Adrenal gland (tissue), 5 donors: ENCODE results near the gene TOPORS.

Experiments used
- POLR2A ChIP-seq, 2 donors: fragments of 450-650 bp; IDR thresholded peaks; one replicate each; pipeline ENCODE4 v1.6.1; 2017; ENCODE audit warnings: antibody characterized with exemption in 2 of 2, mild to moderate bottlenecking in 2 of 2, moderate library complexity in 1 of 2
- TF ChIP-seq, protein P1 (sequence below), 6 experiments: fragments of 450-650 bp in 4 of 6; fragments of 200-600 bp in 2 of 6; sonication (generic) in 1 of 6; IDR thresholded peaks; 1 replicate in 5 of 6; 2 replicates in 1 of 6; pipeline versions ENCODE4 v1.5.1 to v1.8.0; 2016 to 2021; ENCODE audit warnings: antibody characterized with exemption in 6 of 6, mild to moderate bottlenecking in 2 of 6, moderate library complexity in 1 of 6
- donor health status: DM: no; HTN: no; CAD: no.

GRCh38 chr9:32551276-32552051 is 922 bp downstream of the TOPORS start:
- TF ChIP-seq, protein P1, sequence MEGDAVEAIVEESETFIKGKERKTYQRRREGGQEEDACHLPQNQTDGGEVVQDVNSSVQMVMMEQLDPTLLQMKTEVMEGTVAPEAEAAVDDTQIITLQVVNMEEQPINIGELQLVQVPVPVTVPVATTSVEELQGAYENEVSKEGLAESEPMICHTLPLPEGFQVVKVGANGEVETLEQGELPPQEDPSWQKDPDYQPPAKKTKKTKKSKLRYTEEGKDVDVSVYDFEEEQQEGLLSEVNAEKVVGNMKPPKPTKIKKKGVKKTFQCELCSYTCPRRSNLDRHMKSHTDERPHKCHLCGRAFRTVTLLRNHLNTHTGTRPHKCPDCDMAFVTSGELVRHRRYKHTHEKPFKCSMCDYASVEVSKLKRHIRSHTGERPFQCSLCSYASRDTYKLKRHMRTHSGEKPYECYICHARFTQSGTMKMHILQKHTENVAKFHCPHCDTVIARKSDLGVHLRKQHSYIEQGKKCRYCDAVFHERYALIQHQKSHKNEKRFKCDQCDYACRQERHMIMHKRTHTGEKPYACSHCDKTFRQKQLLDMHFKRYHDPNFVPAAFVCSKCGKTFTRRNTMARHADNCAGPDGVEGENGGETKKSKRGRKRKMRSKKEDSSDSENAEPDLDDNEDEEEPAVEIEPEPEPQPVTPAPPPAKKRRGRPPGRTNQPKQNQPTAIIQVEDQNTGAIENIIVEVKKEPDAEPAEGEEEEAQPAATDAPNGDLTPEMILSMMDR (IDR thresholded peaks at IDR 0.05): no peak
- TF ChIP-seq POLR2A (IDR thresholded peaks at IDR 0.05): peak in 1 of 2 donors; percentile 13
